H1 (cell line): Measurements from ENCODE around the gene FDPS. TPM values are rescaled to one million over a fixed set of nuclear protein-coding genes. Genes with fewer than 3 reads are reported as not detected.
A peak's percentile ranks its signal among the peaks of the same experiment; 100 is the strongest.

Source experiments
- CTCF ChIA-PET: fragments of 300-600 bp; sonication (Branson Sonifier 250); formaldehyde crosslinking; loops from one replicate; lab custom pipeline; 2021; ENCODE audit not compliant: partially characterized antibody; lab: Charles Lee
- POLR2A ChIA-PET: fragments of 300-600 bp; sonication (Branson Sonifier 250); formaldehyde crosslinking; loops from one replicate; lab custom pipeline; 2021; ENCODE audit warnings: inconsistent platforms; ENCODE audit not compliant: partially characterized antibody; lab: Charles Lee
- DNase-seq, 2 experiments: peaks; one replicate each; pipeline versions ENCODE4 v3.0.0 to v3.0.0-alpha.2; 2010 to 2022; ENCODE audit warnings: low spot score in 2 of 2, low read depth in 1 of 2, mixed read lengths in 1 of 2
- FAIRE-seq: peaks from 2 replicates; lab custom pipeline; 2011; peaks lifted over from hg19 to GRCh38; lab: Jason Lieb, UNC
- H2AFZ ChIP-seq: 2 replicates; pipeline ENCODE4 v1.8.1; 2012; ENCODE audit warnings: low read length, inconsistent platforms
- H2AK5ac ChIP-seq: 2 replicates; pipeline ENCODE4 v1.6.1; 2013; ENCODE audit warnings: low read depth, low read length
- H2BK120ac ChIP-seq: replicated peaks from 2 replicates; pipeline ENCODE3; 2013; ENCODE audit warnings: low read depth, low read length, inconsistent platforms
- H2BK12ac ChIP-seq: 2 replicates; pipeline ENCODE4 v1.6.1; 2013; ENCODE audit warnings: low read depth, low read length
- H2BK15ac ChIP-seq: 2 replicates; pipeline ENCODE4 v1.6.1; 2013; ENCODE audit warnings: low read length
- H2BK20ac ChIP-seq: 2 replicates; pipeline ENCODE4 v1.6.1; 2013; ENCODE audit warnings: low read length
- H2BK5ac ChIP-seq: 2 replicates; pipeline ENCODE4 v1.6.1; 2013; ENCODE audit warnings: low read depth, low read length
- H3K14ac ChIP-seq: 2 replicates; pipeline ENCODE4 v1.6.1; 2013; ENCODE audit warnings: inconsistent platforms; ENCODE audit not compliant: insufficient read length
- H3K18ac ChIP-seq: 2 replicates; pipeline ENCODE4 v1.6.1; 2013; ENCODE audit warnings: low read length; ENCODE audit errors: extremely low read depth
- H3K23ac ChIP-seq: 2 replicates; pipeline ENCODE4 v1.6.1; 2013; ENCODE audit warnings: inconsistent platforms; ENCODE audit not compliant: insufficient read length
- H3K23me2 ChIP-seq: 2 replicates; pipeline ENCODE4 v1.6.1; 2013; ENCODE audit warnings: low read depth, low read length
- H3K27ac ChIP-seq: 2 replicates; pipeline ENCODE4 v1.6.1; 2011; ENCODE audit warnings: low read depth, low read length, inconsistent platforms
- H3K27me3 ChIP-seq, 4 experiments: replicated peaks in 1 of 4; 1 replicate in 1 of 4; 2 replicates in 3 of 4; pipeline versions ENCODE4 v1.6.1 to v1.8.1; 2011 to 2013; ENCODE audit warnings: low read length in 3 of 4, mild to moderate bottlenecking in 3 of 4, inconsistent platforms in 2 of 4, mixed read lengths in 2 of 4, moderate library complexity in 1 of 4; ENCODE audit not compliant: control insufficient read depth in 3 of 4, insufficient read depth in 3 of 4; ENCODE audit errors: extremely low read depth in 1 of 4
- H3K36me3 ChIP-seq, 4 experiments: 2 replicates each; pipeline versions ENCODE4 v1.6.1 to v1.8.1; 2011 to 2013; ENCODE audit warnings: mild to moderate bottlenecking in 4 of 4, low read length in 3 of 4, moderate library complexity in 2 of 4, control low read depth in 1 of 4, inconsistent platforms in 1 of 4; ENCODE audit not compliant: insufficient read depth in 4 of 4, control insufficient read depth in 2 of 4
- H3K4ac ChIP-seq: replicated peaks from 2 replicates; pipeline ENCODE3; 2013; ENCODE audit warnings: low read length, low read depth, mixed read lengths, inconsistent platforms; ENCODE audit not compliant: insufficient read length
- H3K4me1 ChIP-seq, 4 experiments: replicated peaks in 1 of 4; 1 replicate in 1 of 4; 2 replicates in 3 of 4; pipeline versions ENCODE4 v1.6.1 to v1.8.1; 2011 to 2013; ENCODE audit warnings: low read length in 3 of 4, inconsistent platforms in 2 of 4, mixed read lengths in 1 of 4; ENCODE audit not compliant: insufficient read depth in 4 of 4, control insufficient read depth in 3 of 4
- H3K4me2 ChIP-seq, 2 experiments: 2 replicates each; pipeline versions ENCODE4 v1.6.1 to v1.8.1; 2011 to 2013; ENCODE audit warnings: low read depth in 2 of 2, low read length in 2 of 2, control low read depth in 1 of 2, inconsistent platforms in 1 of 2, mild to moderate bottlenecking in 1 of 2; ENCODE audit not compliant: insufficient read depth in 1 of 2
- H3K4me3 ChIP-seq, 4 experiments: fragments of 200-600, 300-600 bp in 1 of 4; sonication (generic), shearing (Covaris generic), sonication (Bioruptor Twin) in 1 of 4; 2 replicates each; pipeline versions ENCODE4 v1.5.1 to v1.8.1; 2011 to 2016; ENCODE audit warnings: low read length in 4 of 4, low read depth in 3 of 4, control low read depth in 2 of 4, inconsistent platforms in 2 of 4, mild to moderate bottlenecking in 2 of 4, mixed read lengths in 1 of 4, moderate library complexity in 1 of 4; ENCODE audit not compliant: insufficient read depth in 2 of 4; ENCODE audit errors: extremely low read depth in 1 of 4
- H3K56ac ChIP-seq: replicated peaks from 2 replicates; pipeline ENCODE3; 2013; ENCODE audit warnings: low read depth, mild to moderate bottlenecking, mixed read lengths, low read length, inconsistent platforms; ENCODE audit not compliant: insufficient read length
- H3K79me1 ChIP-seq: 2 replicates; pipeline ENCODE4 v1.6.1; 2013; ENCODE audit warnings: low read depth, low read length, control low read depth
- H3K79me2 ChIP-seq, 2 experiments: 2 replicates each; pipeline versions ENCODE4 v1.6.1 to v1.8.1; 2012 to 2013; ENCODE audit warnings: low read length in 2 of 2, mild to moderate bottlenecking in 2 of 2, inconsistent platforms in 1 of 2; ENCODE audit not compliant: insufficient read depth in 2 of 2, control insufficient read depth in 1 of 2
- H3K9ac ChIP-seq, 4 experiments: replicated peaks in 1 of 4; 1 replicate in 1 of 4; 2 replicates in 3 of 4; pipeline versions ENCODE4 v1.6.1 to v1.8.1; 2011 to 2013; ENCODE audit warnings: low read depth in 3 of 4, low read length in 3 of 4, control low read depth in 2 of 4, mild to moderate bottlenecking in 2 of 4, moderate library complexity in 2 of 4, inconsistent platforms in 1 of 4; ENCODE audit errors: extremely low read depth in 1 of 4
- H3K9me3 ChIP-seq, 2 experiments: 2 replicates each; pipeline versions ENCODE4 v1.6.1 to v1.8.1; 2012 to 2013; ENCODE audit warnings: mild to moderate bottlenecking in 2 of 2, moderate library complexity in 2 of 2, control low read depth in 1 of 2, inconsistent platforms in 1 of 2, low read depth in 1 of 2, low read length in 1 of 2, mixed read lengths in 1 of 2; ENCODE audit not compliant: insufficient read depth in 2 of 2
- H4K20me1 ChIP-seq, 2 experiments: replicated peaks in 1 of 2; 2 replicates each; pipeline versions ENCODE3 to v1.8.1; 2011 to 2013; ENCODE audit warnings: inconsistent platforms in 2 of 2, low read length in 2 of 2, mild to moderate bottlenecking in 1 of 2; ENCODE audit not compliant: insufficient read depth in 2 of 2, control insufficient read depth in 1 of 2
- H4K5ac ChIP-seq: 2 replicates; pipeline ENCODE4 v1.6.1; 2013; ENCODE audit warnings: low read length, low read depth, mixed read lengths, inconsistent platforms; ENCODE audit not compliant: insufficient read length
- H4K8ac ChIP-seq: 2 replicates; pipeline ENCODE4 v1.8.0; 2013; ENCODE audit warnings: mild to moderate bottlenecking, moderate library complexity, low read length, inconsistent platforms; ENCODE audit not compliant: insufficient read depth; ENCODE audit errors: extremely low read depth
- H4K91ac ChIP-seq: replicated peaks from 2 replicates; pipeline ENCODE3; 2013; ENCODE audit warnings: low read length, mixed read lengths, inconsistent platforms; ENCODE audit not compliant: insufficient read length
- ASH2L ChIP-seq: fragments of 200-600, 300-600 bp; sonication (generic); IDR thresholded peaks from one replicate; pipeline ENCODE4 v1.7.1; 2017; ENCODE audit warnings: low read length
- ATF2 ChIP-seq: IDR thresholded peaks from 2 replicates; pipeline ENCODE4 v1.6.1; 2012; ENCODE audit warnings: low read length, inconsistent platforms
- JUND ChIP-seq: IDR thresholded peaks from 2 replicates; pipeline ENCODE4 v1.6.1; 2011; ENCODE audit warnings: mild to moderate bottlenecking, improper control_type of control experiment, low read length
- KDM5A ChIP-seq: fragments of 200-600 bp; IDR thresholded peaks from 2 replicates; pipeline ENCODE4 v1.7.1; 2012; ENCODE audit warnings: mild to moderate bottlenecking, low read length, inconsistent platforms, mixed read lengths
- NANOG ChIP-seq: IDR thresholded peaks from 2 replicates; pipeline ENCODE4 v1.6.1; 2011; ENCODE audit warnings: low read length, low read depth, mild to moderate bottlenecking, inconsistent platforms; ENCODE audit not compliant: insufficient read depth, poor library complexity, severe bottlenecking
- POLR2AphosphoS5 ChIP-seq: IDR thresholded peaks from 2 replicates; pipeline ENCODE4 v1.6.1; 2011; ENCODE audit warnings: low read depth, low read length
- SP2 ChIP-seq: IDR thresholded peaks from 2 replicates; pipeline ENCODE4 v1.6.1; 2012; ENCODE audit warnings: mild to moderate bottlenecking, low read length, inconsistent platforms
- YY1 ChIP-seq: IDR thresholded peaks from 2 replicates; pipeline ENCODE4 v1.6.1; 2011; ENCODE audit warnings: low read depth, mild to moderate bottlenecking, low read length
- WGBS, 2 experiments: shearing (Covaris generic) in 1 of 2; methylation state at CpG; one replicate each; pipeline versions ENCODE4 v1.1.6 to v1.1.7; 2013 to 2015; ENCODE audit warnings: low lambda C conversion rate in 2 of 2, mixed read lengths in 2 of 2, inconsistent platforms in 1 of 2, low coverage in 1 of 2, missing lambda C conversion rate in 1 of 2; ENCODE audit not compliant: insufficient replicate concordance in 2 of 2, insufficient coverage in 1 of 2, insufficient read length in 1 of 2; ENCODE audit errors: extremely low coverage in 1 of 2, missing lambda C conversion rate in 1 of 2; 5-methylcytosine and 5-hydroxymethylcytosine counted together
- polyA plus RNA-seq, 7 experiments: library from polyadenylated mRNA; depleted of rRNA in 3 of 7; stranded (reverse) in 5 of 7; unstranded in 2 of 7; fragments of >200 nt in 5 of 7; fragments of 200-250 nt in 2 of 7; gene quantifications; 1 replicate in 5 of 7; 2 replicates in 1 of 7; 4 replicates in 1 of 7; pipeline versions ENCODE4 v1.2.1 to v1.2.3, GENCODE V29; 2011 to 2013; ENCODE audit warnings: missing spikeins in 2 of 7, mixed read lengths in 2 of 7
- total RNA-seq: library from RNA; stranded (reverse); fragmentation: NEBNext Ultra II Directional; extraction: Animal tissue kit (Norgen Biotek cat#: 25700); gene quantifications from 2 replicates; pipeline ENCODE4 v1.2.1, GENCODE V29; 2021

Gene FDPS
- total and polyA plus RNA-seq, 2 of the 8 experiments (the other 6 are each of a cell fraction or from before 2014, with no cell fraction given), result 267 to 368 TPM

GRCh38 chr1:155272466-155273342 is 36.0 kb upstream of the FDPS start:
- Histone ChIP-seq H4K91ac (no peak overlapping the region), H2AFZ (no peak overlapping the region), H3K9ac (peak overlapping the region; percentile 80 to 98 (median 84)), H3K56ac (no peak overlapping the region), H2AK5ac (no peak overlapping the region), H4K8ac (no peak overlapping the region), H3K36me3 (peaks cover 25 to 38% (median 32%) of the 10 kb centered on the region in 4 experiments), H3K79me2 (peaks cover 10 to 25% of the 10 kb centered on the region in 2 experiments), H3K27me3 (peaks cover 0 to 3% (median 0%) of the 10 kb centered on the region in 4 experiments; a peak in 2 of 7 replicates), H3K4me3 (peak overlapping the region; percentile 86 to 100 (median 90)), H2BK15ac (no peak overlapping the region), H2BK20ac (no peak overlapping the region), H3K4me2 (peak overlapping the region; percentile 78 to 96), H2BK120ac (no peak overlapping the region), H4K20me1 (peaks cover 7 to 9% of the 10 kb centered on the region in 2 experiments), H3K14ac (no peak overlapping the region), H3K79me1 (no peaks in the 10 kb centered on the region; the same call in none of the 2 replicates), H3K23ac (no peak overlapping the region), H3K23me2 (peaks cover 13% of the 10 kb centered on the region; the same call in 1 of the 2 replicates), H2BK12ac (no peak overlapping the region), H3K27ac (peak overlapping the region; percentile 78; the same call in 1 of the 2 replicates), H3K4me1 (peaks cover 0 to 11% (median 3%) of the 10 kb centered on the region in 4 experiments; a peak in 4 of 7 replicates), H3K9me3 (no peaks in the 10 kb centered on the region), H3K18ac (no peak overlapping the region; the same call in 1 of the 2 replicates), H4K5ac (peak overlapping the region; percentile 84), H2BK5ac (peak overlapping the region; percentile 62; the same call in 1 of the 2 replicates), H3K4ac (peak overlapping the region; percentile 30)
- 17% methylated on average over 28 of the region's 44 CpGs; no CpG with 5 or more reads in 1 of the 2 experiments for WGBS, 2 experiments
- ChIA-PET CTCF (interaction anchor here (1.6 to 2.6 kb wide), 5 partner anchors 17 to 51 kb away, joined by 6 to 16 read pairs (median 8); partner anchors contain the start of genes ENTREP3 and RUSC1), POLR2A (interaction anchor here (0.5 to 7.5 kb wide), 23 partner anchors 8 to 1062 kb away, joined by 3 to 87 read pairs (median 5); partner anchors contain the start of genes ENTREP3, FDPS, KRTCAP2 and RUSC1)
- FAIRE-seq (no peak), DNase-seq (no peak)
- TF ChIP-seq KDM5A (no peak), JUND (no peak), ATF2 (no peak), POLR2AphosphoS5 (peak; percentile 64), NANOG (peak; percentile 1), YY1 (peak; percentile 91), SP2 (no peak), ASH2L (no peak)
